Fibroblast of lung (primary cell): Measurements from ENCODE around the gene PLLP. TPM values are rescaled to one million over a fixed set of nuclear protein-coding genes. Genes with fewer than 3 reads are reported as not detected.
"Not testable (repeated sequence)": the region's sequence is repeated elsewhere in the genome, so short reads cannot be mapped to it uniquely, and the experiment has no call there.

Experiments used
- DNase-seq, 2 donors: peaks; one replicate each; pipeline versions ENCODE4 v3.0.0 to v3.0.0-alpha.2; 2010; ENCODE audit warnings: low read depth in 2 of 2
- H2AFZ ChIP-seq: 2 replicates; pipeline ENCODE4 v1.5.1; 2012; ENCODE audit warnings: low read length, control low read depth, inconsistent platforms
- H3K27ac ChIP-seq: 2 replicates; pipeline ENCODE4 v1.5.1; 2011; ENCODE audit warnings: low read length, control low read depth; ENCODE audit not compliant: insufficient read depth
- H3K27me3 ChIP-seq: 2 replicates; pipeline ENCODE4 v1.5.1; 2011; ENCODE audit warnings: mild to moderate bottlenecking, low read length; ENCODE audit not compliant: control insufficient read depth, insufficient read depth
- H3K36me3 ChIP-seq: 2 replicates; pipeline ENCODE4 v1.5.1; 2011; ENCODE audit warnings: low read length; ENCODE audit not compliant: control insufficient read depth, insufficient read depth
- H3K4me1 ChIP-seq: 2 replicates; pipeline ENCODE4 v1.5.1; 2011; ENCODE audit warnings: low read length; ENCODE audit not compliant: control insufficient read depth, insufficient read depth; ENCODE audit errors: extremely low read depth
- H3K4me2 ChIP-seq: 2 replicates; pipeline ENCODE4 v1.5.1; 2011; ENCODE audit warnings: low read length, control low read depth; ENCODE audit not compliant: insufficient read depth; ENCODE audit errors: extremely low read depth
- H3K4me3 ChIP-seq, 4 experiments: fragments of 200-600 bp in 1 of 4; sonication (generic) in 1 of 4; replicated peaks in 1 of 4; 2 replicates each; pipeline ENCODE4 v1.5.1; 2011 to 2016; ENCODE audit warnings: low read length in 4 of 4, low read depth in 3 of 4, mild to moderate bottlenecking in 3 of 4, control low read depth in 2 of 4, inconsistent platforms in 1 of 4, mixed read lengths in 1 of 4; ENCODE audit not compliant: insufficient read depth in 1 of 4; ENCODE audit errors: control extremely low read depth in 1 of 4
- H3K79me2 ChIP-seq: 2 replicates; pipeline ENCODE4 v1.5.1; 2012; ENCODE audit warnings: mild to moderate bottlenecking, low read length, inconsistent platforms; ENCODE audit not compliant: control insufficient read depth, insufficient read depth
- H3K9ac ChIP-seq: 2 replicates; pipeline ENCODE4 v1.5.1; 2011; ENCODE audit warnings: mild to moderate bottlenecking, low read length, control low read depth; ENCODE audit not compliant: insufficient read depth
- H3K9me3 ChIP-seq: 2 replicates; pipeline ENCODE4 v1.5.1; 2012; ENCODE audit warnings: low read depth, low read length; ENCODE audit not compliant: control insufficient read depth, insufficient read depth
- H4K20me1 ChIP-seq: 2 replicates; pipeline ENCODE4 v1.5.1; 2011; ENCODE audit warnings: low read length; ENCODE audit not compliant: control insufficient read depth, insufficient read depth; ENCODE audit errors: extremely low read depth
- EZH2 ChIP-seq: IDR thresholded peaks from 2 replicates; pipeline ENCODE4 v1.5.1; 2012; ENCODE audit warnings: low read length, control low read depth, mild to moderate bottlenecking; ENCODE audit errors: missing control alignments
- polyA plus RNA-seq, 2 donors: library from polyadenylated mRNA; depleted of rRNA in 1 of 2; stranded (reverse) in 1 of 2; unstranded in 1 of 2; fragments of >200 nt; gene quantifications; 2 replicates each; pipeline ENCODE4 v1.2.1, GENCODE V29; 2011 to 2012; ENCODE audit warnings: missing spikeins in 1 of 2
- total RNA-seq: library from RNA; depleted of rRNA; stranded (reverse); fragments of >200 nt; gene quantifications from 2 replicates; pipeline ENCODE4 v1.2.1, GENCODE V29; 2014
- TF ChIP-seq, protein P1 (sequence below), 2 donors: IDR thresholded peaks in 1 of 2; conservative IDR thresholded peaks in 1 of 2; 1 replicate in 1 of 2; 2 replicates in 1 of 2; pipeline ENCODE4 v1.5.1; 2011 to 2012; ENCODE audit warnings: low read length in 2 of 2, control low read depth in 1 of 2, inconsistent platforms in 1 of 2, low read depth in 1 of 2, mild to moderate bottlenecking in 1 of 2

The PLLP gene
- total and polyA plus RNA-seq, 2 donors (not counting 1 experiment from before 2014, with no cell fraction given): 0.05 TPM; not detected in 1

DNA sequence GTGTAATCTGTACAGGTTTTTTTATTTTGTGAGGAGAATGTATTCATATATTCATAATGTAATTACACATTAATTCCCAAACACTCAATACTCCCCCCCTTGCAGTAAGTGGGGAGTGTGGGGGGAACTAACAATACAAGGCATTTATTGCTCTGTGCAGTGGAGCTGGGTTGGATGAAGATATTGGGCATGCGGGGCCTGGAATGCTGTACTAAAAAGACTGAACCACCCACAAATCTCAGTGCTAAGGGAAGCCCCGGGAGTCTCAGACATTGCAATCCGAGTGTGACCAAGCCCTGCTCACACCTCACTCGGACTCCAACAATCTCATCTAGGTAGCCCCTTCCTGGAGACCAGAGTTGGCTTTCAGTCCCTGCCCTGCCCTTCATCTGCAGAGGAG lies 6.0 kb downstream of the PLLP start:
- Histone ChIP-seq H4K20me1 (no peaks in the 10 kb centered on the region), H3K9ac (no peak overlapping the region), H2AFZ (no peak overlapping the region), H3K79me2 (no peaks in the 10 kb centered on the region), H3K4me1 (no peaks in the 10 kb centered on the region), H3K27me3 (peaks cover 10% of the 10 kb centered on the region), H3K4me3 (no peak overlapping the region), H3K36me3 (no peaks in the 10 kb centered on the region), H3K4me2 (no peak overlapping the region), H3K27ac (no peak overlapping the region), H3K9me3 (no peaks in the 10 kb centered on the region)
- TF ChIP-seq, protein P1, sequence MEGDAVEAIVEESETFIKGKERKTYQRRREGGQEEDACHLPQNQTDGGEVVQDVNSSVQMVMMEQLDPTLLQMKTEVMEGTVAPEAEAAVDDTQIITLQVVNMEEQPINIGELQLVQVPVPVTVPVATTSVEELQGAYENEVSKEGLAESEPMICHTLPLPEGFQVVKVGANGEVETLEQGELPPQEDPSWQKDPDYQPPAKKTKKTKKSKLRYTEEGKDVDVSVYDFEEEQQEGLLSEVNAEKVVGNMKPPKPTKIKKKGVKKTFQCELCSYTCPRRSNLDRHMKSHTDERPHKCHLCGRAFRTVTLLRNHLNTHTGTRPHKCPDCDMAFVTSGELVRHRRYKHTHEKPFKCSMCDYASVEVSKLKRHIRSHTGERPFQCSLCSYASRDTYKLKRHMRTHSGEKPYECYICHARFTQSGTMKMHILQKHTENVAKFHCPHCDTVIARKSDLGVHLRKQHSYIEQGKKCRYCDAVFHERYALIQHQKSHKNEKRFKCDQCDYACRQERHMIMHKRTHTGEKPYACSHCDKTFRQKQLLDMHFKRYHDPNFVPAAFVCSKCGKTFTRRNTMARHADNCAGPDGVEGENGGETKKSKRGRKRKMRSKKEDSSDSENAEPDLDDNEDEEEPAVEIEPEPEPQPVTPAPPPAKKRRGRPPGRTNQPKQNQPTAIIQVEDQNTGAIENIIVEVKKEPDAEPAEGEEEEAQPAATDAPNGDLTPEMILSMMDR (conservative IDR thresholded peaks at IDR 0.05 in 1 of 2, IDR thresholded peaks at IDR 0.05 in 1 of 2; ENCODE audit: low read depth in 1 of 2, low read length in 2 of 2): no peak
- no peak for TF ChIP-seq EZH2
- DNase-seq: no peak

DNA sequence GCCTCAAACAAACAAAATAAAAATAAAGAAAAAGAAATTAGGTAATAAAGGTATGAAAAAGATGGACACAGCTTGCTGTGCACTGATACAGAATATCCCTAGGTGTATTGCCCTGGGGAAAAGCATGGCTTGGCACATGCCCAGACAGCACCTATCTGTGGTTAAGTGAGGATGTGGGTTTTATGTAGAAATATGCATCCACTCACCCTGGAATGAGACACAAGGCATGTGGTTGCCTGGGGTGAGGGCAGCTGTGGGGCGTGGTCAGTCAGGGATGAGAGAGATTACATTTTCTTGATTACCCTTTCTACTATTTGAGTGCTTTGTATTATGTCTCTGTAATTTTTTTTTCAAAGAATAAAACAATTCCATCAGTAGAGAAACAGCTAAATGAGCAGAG lies 6.9 kb downstream of the PLLP start:
- DNase-seq: peak; percentile 22 to 88
- TF ChIP-seq, protein P1 (conservative IDR thresholded peaks at IDR 0.05 in 1 of 2, IDR thresholded peaks at IDR 0.05 in 1 of 2; ENCODE audit: low read depth in 1 of 2, low read length in 2 of 2): no peak
- TF ChIP-seq EZH2: no peak
- no peaks in the 10 kb centered on the region for H3K36me3 ChIP-seq
- H3K27me3 ChIP-seq: peaks cover 6% of the 10 kb centered on the region
- no peaks in the 10 kb centered on the region for H3K79me2 ChIP-seq
- H3K27ac ChIP-seq: no peak overlapping the region
- no peak overlapping the region for H3K4me2 ChIP-seq
- H3K4me3 ChIP-seq: no peak overlapping the region
- no peak overlapping the region for H2AFZ ChIP-seq
- H3K4me1 ChIP-seq: no peaks in the 10 kb centered on the region
- H3K9me3 ChIP-seq: no peaks in the 10 kb centered on the region
- no peak overlapping the region for H3K9ac ChIP-seq
- H4K20me1 ChIP-seq: no peaks in the 10 kb centered on the region

DNA sequence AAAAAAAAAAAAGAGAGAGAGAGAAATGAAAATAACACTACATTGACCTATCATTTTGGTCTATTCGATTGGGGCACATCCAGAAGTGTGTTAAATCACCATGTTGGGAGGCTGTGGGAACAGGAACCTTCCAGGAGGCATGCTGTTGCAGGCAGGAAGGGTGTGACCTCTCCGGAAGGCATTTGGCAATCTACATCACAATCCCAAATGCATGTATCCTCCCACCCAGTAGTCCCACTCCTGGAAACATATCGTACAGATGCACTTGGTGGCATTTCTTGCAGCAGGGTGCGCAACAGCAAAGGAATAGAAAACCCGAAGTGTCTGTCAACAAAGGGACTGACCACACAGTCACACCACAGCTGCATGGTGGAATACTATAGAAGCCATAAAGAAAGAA lies 7.9 kb downstream of the PLLP start:
- no peaks in the 10 kb centered on the region for H3K27me3 ChIP-seq
- no peak overlapping the region for H3K4me2 ChIP-seq
- H3K36me3 ChIP-seq: no peaks in the 10 kb centered on the region
- H3K79me2 ChIP-seq: no peaks in the 10 kb centered on the region
- no peaks in the 10 kb centered on the region for H4K20me1 ChIP-seq
- H3K27ac ChIP-seq: no peak overlapping the region
- no peaks in the 10 kb centered on the region for H3K4me1 ChIP-seq
- H3K9me3 ChIP-seq: no peaks in the 10 kb centered on the region
- TF ChIP-seq, protein P1 (conservative IDR thresholded peaks at IDR 0.05 in 1 of 2, IDR thresholded peaks at IDR 0.05 in 1 of 2; ENCODE audit: low read depth in 1 of 2, low read length in 2 of 2): no peak
- TF ChIP-seq EZH2: no peak
- DNase-seq: no peak
- H2AFZ ChIP-seq: no peak overlapping the region
- no peak overlapping the region for H3K9ac ChIP-seq
- no peak overlapping the region for H3K4me3 ChIP-seq

DNA sequence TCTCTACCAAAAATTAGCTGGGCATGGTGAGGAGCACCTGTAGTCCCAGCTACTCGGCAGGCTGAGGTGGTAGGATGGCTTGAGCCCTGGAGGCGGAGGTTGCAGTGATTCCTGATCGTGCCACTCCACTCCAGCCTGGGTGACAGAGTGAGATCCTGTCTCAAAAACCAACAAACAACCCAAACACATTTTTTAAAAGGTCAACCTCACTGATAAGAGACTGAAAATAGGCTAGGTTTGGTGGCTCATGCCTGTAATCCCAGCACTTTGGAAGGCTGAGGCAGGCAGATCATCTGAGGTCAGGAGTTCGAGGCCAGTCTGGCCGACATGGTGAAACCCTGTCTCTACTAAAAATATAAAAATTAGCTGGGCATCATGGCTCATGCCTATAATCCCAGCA lies 8.5 kb downstream of the PLLP start:
- H3K79me2 ChIP-seq, H4K20me1 ChIP-seq, H3K9me3 ChIP-seq, H3K4me3 ChIP-seq, H3K36me3 ChIP-seq, DNase-seq, H3K4me2 ChIP-seq, H3K27me3 ChIP-seq, H3K27ac ChIP-seq, H3K4me1 ChIP-seq, H2AFZ ChIP-seq, H3K9ac ChIP-seq: not testable (repeated sequence)
